Activated CD4-positive, CD25-positive, alpha-beta regulatory T cell treated with anti-CD3 and anti-CD28 coated beads, Interleukin-2, amount 50 U/mL, for 72 hours (primary cell): ENCODE measurements around the gene EIF4E1B.

Experiments
- DNase-seq: peaks from one replicate; pipeline ENCODE4 v3.0.0; 2021

The EIF4E1B gene

GRCh38 chr5:176628406-176629228 is 1.9 kb upstream of the EIF4E1B start:
- no peak for DNase-seq

GRCh38 chr5:176629317-176629852 is 1.1 kb upstream of the EIF4E1B start:
- DNase-seq = no peak

- no peak for DNase-seq
Measured at GRCh38 chr5:176630681-176631222, 277 bp downstream of the EIF4E1B start.

DNA sequence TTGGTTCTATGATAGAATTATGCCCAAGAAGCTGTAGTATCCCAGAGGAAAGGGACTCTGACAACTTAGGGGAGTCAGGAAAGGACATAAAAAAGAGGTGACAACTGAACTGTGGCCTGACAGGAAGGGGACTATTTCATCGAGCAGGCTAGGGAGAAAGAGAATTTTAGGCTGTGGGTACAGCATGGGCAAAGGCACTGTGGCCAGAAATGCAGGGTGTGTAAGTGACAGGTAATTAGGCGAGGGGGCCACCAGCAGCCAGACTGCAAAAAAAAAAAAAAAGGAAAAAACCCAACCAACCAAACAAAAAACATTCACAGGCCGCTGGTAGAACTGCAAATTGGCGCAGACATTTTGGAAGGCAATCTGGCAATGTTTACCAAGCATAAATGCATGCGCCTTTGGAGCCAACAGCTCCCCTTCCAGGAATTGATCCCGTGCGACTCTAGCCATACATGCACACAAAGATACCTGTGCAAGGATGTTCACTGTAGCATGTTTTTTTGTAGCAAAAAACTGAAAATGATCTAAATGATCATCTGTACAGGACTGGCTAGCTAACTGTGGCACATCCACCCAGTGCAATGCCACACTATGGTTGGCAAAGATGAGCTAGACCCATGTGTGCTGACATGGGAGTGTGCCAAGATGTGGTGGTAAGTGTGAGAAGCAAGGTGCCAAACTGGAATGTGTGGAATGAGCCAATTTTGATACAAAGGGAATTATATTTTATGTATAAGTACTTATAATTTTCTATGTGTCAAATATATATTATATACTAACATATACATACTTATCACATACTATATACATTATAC is 1.1 kb downstream of the EIF4E1B start:
- DNase-seq = no peak

- DNase-seq = no peak
Measured at GRCh38 chr5:176632745-176633144, 2.3 kb downstream of the EIF4E1B start.

- no peak for DNase-seq
Measured at GRCh38 chr5:176633598-176633997, 3.1 kb downstream of the EIF4E1B start.

DNA sequence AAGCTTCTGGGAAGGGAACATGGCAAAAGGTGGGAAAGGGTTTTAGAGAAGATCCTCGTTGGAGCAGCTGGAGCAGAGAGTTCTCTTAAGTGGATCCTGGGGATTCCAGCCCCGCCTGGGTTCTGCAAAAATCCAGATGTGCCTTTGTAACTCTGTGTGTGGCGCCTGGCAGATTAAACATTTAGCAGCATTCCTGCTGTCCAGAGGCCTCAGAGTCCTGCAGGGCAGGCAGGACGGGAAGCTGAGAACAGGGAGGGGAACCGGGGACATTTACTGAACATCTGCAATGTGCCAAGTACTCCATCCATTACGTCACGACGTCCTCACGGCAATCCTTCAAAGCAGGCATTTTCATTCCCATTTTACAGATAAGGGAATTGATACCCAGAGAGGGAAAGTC is 6.0 kb downstream of the EIF4E1B start:
- no peak for DNase-seq

- DNase-seq = no peak
Measured at GRCh38 chr5:176637556-176637955, 7.1 kb downstream of the EIF4E1B start.

- no peak for DNase-seq
Measured at GRCh38 chr5:176638437-176638836, 8.0 kb downstream of the EIF4E1B start.

DNA sequence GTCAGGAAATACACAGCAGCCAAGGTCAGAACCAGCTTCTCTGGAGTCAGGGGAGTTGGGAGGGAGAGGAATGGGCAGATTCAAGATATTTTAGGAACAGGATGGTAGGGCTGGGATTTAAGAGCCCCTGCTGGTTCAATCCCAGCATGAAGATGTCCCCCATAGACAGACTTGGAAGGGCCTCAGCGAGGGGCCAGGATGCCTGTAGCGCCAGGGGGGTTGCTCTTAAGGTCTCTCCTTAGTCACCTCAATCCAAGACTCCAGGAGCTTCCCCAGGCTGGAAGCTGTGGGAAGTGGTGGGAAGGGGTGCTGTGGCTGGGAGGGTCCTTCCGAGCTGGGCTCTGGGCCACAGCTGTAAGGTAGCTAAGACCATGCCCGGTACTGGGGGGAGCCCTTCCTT is 8.7 kb downstream of the EIF4E1B start:
- DNase-seq = no peak

DNA sequence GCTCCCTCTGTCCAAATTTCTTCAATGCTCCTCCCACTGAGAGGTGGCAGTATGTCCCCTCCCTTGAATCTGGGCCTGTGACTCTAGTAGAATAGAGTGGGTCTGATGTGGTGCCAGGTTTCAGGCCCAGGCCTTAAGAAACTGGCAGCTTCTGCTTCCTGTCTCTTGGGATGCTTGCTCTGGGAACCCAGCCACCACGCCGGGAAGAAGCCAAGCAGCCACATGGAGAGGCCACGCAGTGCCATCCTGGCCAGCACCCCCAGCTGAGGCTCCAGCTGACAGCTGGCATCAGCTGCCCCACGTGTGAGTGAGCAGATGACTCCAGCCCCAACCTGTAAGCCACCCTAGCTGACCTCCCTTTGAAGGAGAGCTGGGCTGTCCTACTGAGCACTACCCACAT is 9.5 kb downstream of the EIF4E1B start:
- no peak for DNase-seq

- no peak for DNase-seq
Measured at GRCh38 chr5:176640616-176641015, 10.1 kb downstream of the EIF4E1B start.

DNA sequence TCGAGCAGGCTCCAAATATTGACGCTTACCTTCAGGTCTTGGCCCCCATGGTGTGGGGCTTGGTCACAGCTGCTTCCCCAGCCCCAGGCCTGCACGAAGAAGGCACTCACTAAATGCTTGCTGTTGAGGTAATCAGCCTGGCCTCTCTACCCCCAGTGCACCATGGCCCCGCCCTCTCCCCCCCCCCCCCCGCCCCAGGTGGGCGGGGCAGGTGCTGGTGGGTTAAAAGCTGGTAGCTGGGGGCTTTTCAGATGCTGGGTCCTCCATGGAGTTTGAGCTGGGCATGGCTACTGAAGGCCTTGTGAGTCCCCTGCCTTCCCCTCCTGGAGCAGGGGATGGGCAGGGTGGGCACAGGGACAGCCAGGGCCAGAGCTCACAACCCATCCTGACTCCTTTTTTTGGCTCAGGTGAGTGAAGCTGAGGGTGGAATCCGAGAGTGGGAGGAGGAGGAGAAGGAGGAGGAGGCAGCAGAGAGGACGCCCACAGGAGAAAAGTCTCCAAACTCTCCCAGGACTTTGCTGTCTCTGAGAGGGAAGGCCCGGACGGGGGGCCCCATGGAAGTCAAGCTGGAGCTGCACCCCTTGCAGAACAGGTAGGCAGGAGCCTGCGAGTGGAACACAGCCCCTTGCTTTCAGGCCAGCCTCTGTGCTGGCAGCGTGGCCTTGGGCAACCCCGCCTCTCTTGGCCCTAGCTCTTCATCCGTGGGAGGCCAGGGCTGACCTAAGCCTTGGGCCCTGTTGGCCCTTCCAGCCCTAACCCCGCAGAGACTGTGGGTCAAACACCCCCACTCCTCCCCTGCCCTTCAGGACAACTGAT is 12.4 kb downstream of the EIF4E1B start:
- no peak for DNase-seq

GRCh38 chr5:176643491-176644219 is 13.2 kb downstream of the EIF4E1B start:
- DNase-seq = no peak

DNA sequence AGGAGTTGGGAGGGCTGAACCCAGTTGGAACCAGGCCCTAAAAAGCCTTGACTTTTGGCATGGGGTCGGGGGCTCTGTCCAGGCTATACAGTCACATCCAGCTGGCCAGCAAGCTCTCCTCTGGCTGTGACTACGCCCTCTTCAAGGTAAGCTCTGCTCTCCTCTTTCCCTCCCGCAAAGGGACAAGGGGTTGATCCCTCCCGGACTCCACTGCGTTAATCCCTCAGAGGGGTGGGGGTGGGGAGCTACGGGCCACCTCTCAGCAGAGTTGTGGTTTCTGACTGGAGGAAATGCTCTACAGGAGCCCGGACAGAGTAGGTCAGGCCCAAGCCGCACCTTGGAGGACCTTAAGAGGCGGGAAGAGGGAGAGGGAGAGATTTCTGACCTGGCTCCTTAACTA is 13.8 kb downstream of the EIF4E1B start:
- no peak for DNase-seq

GRCh38 chr5:176644878-176645670 is 14.6 kb downstream of the EIF4E1B start:
- DNase-seq = no peak

DNA sequence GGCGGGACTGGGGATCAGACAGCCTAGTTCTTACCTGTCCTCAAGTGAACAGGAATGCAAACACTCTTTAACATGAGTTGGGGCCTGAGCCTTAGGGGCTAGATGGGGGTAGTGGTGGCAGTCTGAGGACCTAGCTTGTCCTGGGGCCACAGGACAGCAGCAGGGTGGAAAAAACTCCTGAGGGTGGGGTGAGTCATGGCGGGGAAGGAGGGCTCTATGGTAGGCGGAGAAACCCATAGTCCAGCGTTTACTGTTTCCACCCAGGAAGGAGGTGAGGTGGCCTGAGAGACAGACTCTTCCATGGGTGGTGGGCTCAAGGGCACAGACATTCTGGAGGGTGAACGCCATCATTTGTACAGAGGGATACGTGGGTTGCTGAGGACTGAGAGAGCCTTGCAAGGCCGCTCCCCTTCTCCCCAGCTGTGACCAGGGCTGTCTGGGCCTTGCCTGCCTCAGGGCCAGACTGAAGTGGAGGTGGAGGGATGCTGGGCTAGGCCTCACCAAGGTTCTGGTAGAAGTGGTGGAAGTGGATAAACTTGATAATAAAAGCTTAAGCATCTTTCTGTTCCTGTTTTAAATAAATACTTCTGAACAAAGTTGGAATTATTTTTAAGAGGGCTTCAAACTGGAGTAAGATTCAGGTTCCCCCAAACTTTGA is 15.7 kb downstream of the EIF4E1B start:
- DNase-seq = no peak

DNA sequence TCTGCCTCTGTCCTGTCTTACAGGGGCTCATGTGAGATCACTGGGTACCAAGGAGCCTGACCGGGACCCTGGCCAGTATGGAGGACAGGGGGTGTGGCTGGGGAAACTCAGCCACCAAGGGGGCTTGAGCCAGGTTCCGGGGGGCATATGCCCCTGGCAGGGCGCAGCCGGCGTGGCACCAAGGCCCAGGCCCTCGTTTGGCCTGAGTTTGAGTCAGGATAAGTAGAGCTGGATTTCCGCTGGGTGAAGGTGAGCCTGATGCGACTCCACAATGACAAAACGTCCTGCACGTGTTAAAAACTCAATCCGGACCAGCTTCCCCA is 16.2 kb downstream of the EIF4E1B start:
- DNase-seq = no peak

DNA sequence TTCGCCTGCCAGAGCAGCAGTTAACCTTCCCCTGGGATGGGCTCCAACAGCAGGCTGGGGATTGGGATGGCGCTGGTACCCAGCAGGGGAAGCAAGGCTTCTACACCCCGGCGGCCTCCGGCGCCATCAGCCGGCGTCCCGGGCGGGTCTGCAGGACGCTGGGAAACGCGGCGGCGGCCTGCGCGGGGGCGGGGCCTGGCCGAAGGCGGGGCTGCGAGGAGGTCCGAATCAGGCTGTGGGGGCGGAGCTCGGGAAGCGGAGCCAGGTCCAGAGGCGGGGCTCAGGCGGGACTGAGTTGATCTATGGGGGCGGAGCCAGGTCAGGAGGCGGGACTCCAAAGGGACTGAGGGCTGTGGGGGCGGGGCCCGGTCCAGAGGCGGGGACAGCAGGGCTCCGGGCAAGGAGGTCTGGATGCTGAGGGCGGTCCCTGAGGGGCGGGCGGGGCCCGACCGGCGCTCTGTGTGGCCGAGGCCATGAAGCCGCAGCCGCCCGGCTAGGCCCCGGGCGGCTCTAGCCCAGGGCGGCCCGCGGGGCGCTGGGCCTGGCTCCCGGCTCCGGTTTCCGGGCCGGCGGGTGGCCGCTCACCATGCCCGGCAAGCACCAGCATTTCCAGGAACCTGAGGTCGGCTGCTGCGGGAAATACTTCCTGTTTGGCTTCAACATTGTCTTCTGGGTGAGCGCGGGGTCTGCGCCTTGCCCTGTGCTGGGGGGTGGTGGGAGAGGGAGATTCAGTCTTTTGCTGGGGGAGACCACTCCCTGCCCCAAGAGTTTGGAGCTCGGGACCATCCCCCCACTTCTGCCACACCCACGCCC is 16.8 kb downstream of the EIF4E1B start, which contains the start of gene TSPAN17:
Gene TSPAN17 (plus strand): TSS at position 455 of the 813 bp plus-strand sequence. CDS start 132 bp downstream, at position 587.
- peak; percentile 100 for DNase-seq
